ENCODE data around the gene ZNF22. TPM values are rescaled to one million over a fixed set of nuclear protein-coding genes. Genes with fewer than 3 reads are reported as not detected.

Gene ZNF22
- total and polyA plus RNA-seq, 8 donors = 12.6 to 21.8 (median 19.4) TPM

DNA sequence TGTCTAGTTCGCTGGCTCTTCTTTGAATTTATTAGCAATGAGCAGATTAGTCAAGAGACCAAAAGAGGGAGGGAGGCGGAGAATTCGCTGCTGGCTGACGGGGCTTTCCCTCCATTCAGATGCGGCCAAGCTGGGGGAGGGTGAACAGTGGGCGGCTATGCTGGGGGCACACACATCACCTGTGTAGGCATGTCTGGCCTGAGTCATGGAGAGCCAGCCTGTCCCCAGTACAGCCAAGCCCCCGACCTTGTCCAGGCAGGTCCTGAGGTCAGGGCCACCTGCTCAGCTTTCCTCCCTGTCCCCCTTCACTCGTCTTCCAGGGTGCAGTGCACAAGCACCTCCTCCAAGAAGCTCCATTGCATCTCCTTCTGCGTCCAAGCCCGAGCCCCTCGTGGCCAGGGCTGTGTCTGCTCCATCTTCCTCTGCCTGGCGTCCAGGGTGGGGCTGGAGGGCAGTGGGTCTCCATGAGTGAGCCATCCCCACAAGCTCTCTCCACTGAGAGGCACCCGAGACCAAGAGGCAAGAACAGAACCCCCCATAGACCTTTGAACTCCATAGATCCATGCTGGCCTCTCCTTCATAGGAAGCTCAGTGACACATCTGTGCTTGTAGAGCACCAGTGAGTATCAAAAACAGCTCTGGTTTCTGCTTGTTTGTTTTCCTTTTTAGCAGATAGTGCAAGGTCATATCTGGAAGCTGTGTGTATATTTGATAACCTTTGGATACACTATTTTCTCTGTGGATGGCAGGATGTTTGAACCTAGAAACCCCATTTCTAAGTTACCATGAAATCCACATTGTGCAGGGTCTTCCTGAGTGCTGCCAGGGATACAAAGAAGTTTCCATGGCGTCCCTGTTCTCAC lies 20.2 kb upstream of the ZNF22 start:
- peak in 1 of 6 donors; percentile 45 for DNase-seq
- peak in 1 of 4 donors; percentile 2 for ATAC-seq

DNA sequence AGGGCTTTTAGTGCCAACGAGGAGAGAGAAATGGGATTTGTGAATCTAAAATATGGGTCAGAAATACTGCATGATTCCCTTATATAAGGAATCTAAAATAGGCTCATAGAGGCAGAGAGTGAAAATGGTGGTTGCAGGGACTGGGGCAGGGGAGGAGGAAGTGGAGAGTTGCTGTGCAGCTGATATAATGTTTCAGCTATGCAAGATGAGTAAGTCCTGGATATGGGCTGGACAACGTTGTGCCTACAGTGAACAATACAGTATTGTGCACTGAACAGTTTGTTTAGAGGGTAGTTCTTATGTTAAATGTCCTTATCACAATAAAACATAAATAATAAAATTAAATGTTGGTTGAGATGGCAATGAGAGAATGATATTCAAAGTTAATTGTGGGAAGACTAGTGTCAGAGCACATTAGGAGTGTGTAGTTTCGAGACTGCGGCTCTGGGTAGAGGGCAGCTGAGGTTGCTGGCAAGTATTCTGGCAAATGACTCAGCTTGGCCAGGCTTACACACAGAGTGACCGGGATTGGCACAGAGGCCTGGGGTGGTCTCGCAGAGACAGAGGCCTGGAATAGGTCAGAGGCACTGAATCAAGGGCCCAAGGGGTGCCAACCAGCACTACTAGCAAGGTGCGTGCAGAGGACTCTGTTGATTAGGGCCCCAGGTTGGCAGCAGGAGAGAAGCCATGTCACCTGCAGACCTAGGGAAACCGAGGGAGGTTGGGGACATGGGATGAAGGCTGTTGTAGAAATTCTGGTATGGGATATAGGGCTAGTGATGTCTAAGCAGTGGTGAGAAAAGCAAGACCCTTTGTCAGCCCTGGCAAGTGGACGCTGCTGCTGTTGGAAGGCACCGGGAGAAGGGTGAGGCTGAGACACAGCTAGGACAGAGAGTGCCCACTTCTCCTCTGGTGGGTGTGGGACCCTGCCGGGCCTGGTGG lies 19.3 kb upstream of the ZNF22 start:
- FAIRE-seq = peak; percentile 86
- WGBS, 2 donors = 48 to 50% methylated on average over 11 of the region's 11 CpGs
- peaks cover 34 to 51% (median 40%) of the 10 kb centered on the region in 3 donors for H3K4me1 ChIP-seq

More for the DNA sequence above, 20.2 kb upstream of the ZNF22 start:
- no peak for FAIRE-seq
- 60 to 64% methylated on average over 14 of the region's 14 CpGs for whole genome bisulfite sequencing, 2 donors
- Histone ChIP-seq H3K9me3 (no peaks in the 10 kb centered on the region), H3K36me3 (peaks cover 0 to 11% (median 6%) of the 10 kb centered on the region in 3 donors), H3K4me3 (no peak overlapping the region), H3K4me1 (peaks cover 34 to 44% (median 40%) of the 10 kb centered on the region in 3 donors), H3K27me3 (no peaks in the 10 kb centered on the region), H3K27ac (peak overlapping the region; percentile 14 to 97 (median 74))
- TF ChIP-seq, protein P1, sequence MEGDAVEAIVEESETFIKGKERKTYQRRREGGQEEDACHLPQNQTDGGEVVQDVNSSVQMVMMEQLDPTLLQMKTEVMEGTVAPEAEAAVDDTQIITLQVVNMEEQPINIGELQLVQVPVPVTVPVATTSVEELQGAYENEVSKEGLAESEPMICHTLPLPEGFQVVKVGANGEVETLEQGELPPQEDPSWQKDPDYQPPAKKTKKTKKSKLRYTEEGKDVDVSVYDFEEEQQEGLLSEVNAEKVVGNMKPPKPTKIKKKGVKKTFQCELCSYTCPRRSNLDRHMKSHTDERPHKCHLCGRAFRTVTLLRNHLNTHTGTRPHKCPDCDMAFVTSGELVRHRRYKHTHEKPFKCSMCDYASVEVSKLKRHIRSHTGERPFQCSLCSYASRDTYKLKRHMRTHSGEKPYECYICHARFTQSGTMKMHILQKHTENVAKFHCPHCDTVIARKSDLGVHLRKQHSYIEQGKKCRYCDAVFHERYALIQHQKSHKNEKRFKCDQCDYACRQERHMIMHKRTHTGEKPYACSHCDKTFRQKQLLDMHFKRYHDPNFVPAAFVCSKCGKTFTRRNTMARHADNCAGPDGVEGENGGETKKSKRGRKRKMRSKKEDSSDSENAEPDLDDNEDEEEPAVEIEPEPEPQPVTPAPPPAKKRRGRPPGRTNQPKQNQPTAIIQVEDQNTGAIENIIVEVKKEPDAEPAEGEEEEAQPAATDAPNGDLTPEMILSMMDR (IDR thresholded peaks at IDR 0.05) = no peak
- intact Hi-C loops (cut with DNase I) = no loop called here

DNA sequence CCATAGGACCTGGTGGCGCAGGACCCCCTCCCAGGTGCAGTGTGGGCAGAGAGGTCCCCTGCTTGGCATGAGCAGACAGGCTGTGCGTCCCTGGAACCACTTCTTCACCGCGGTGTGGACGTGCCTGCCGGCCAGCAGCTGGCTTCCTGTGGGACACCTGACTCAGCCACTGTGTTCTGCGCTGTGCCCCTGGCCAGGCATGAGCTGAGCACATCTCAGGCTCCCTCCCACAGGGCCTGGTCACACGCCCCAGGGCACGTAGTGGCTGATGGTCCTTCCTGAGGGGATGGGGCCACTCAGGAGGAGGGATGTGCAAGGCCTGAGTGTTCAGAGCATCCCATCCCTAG lies 18.6 kb upstream of the ZNF22 start:
- Histone ChIP-seq H3K36me3 (peaks cover 0 to 11% (median 5%) of the 10 kb centered on the region in 3 donors), H3K27me3 (no peaks in the 10 kb centered on the region), H3K27ac (peak overlapping the region; percentile 14 to 97 (median 74)), H3K4me3 (no peak overlapping the region), H3K4me1 (peaks cover 34 to 53% (median 40%) of the 10 kb centered on the region in 3 donors), H3K9me3 (no peaks in the 10 kb centered on the region)
- no peak for ATAC-seq
- 92 to 93% methylated on average over 9 of the region's 9 CpGs for WGBS, 2 donors
- TF ChIP-seq, protein P1 (IDR thresholded peaks at IDR 0.05) = no peak
- intact Hi-C loops (cut with DNase I) = no loop called here
- DNase-seq = peak in 3 of 6 donors; percentile 33 to 47 (median 34)
- FAIRE-seq = no peak

More for the DNA sequence above, 19.3 kb upstream of the ZNF22 start:
- Histone ChIP-seq H3K4me3 (no peak overlapping the region), H3K9me3 (no peaks in the 10 kb centered on the region), H3K36me3 (peaks cover 0 to 11% (median 6%) of the 10 kb centered on the region in 3 donors), H3K27me3 (no peaks in the 10 kb centered on the region), H3K27ac (peak overlapping the region; percentile 14 to 97 (median 74))
- intact Hi-C loops (cut with DNase I) = no loop called here
- TF ChIP-seq, protein P1 (IDR thresholded peaks at IDR 0.05) = no peak
- peak in 3 of 4 donors; percentile 13 to 27 (median 24) for ATAC-seq
- DNase-seq = peak in 4 of 6 donors; percentile 62 to 68 (median 64)

DNA sequence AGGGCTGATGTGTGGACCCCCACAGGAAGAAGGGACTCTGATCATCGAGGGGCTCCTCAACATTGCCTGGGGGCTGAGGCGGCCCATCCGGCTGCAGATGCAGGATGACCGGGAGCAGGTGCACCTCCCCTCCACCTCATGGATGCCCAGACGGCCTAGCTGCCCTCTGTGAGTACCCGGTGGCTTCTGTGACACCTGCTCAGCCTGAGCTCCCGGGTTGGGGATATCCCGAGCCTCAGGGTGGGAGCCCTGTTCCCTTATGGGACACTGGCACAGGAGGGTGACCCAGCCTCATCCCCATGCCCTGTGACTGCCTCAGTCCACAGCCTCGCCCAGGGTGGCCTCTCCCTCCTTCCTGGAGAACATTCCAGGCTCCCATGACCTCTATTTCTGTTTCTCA lies 18.2 kb upstream of the ZNF22 start:
- Histone ChIP-seq H3K27me3 (no peaks in the 10 kb centered on the region), H3K4me3 (no peak overlapping the region), H3K4me1 (peaks cover 34 to 53% (median 40%) of the 10 kb centered on the region in 3 donors), H3K27ac (peak overlapping the region in 2 of 4 donors; percentile 95 to 97), H3K36me3 (peaks cover 0 to 9% (median 1%) of the 10 kb centered on the region in 3 donors), H3K9me3 (no peaks in the 10 kb centered on the region)
- TF ChIP-seq, protein P1 (IDR thresholded peaks at IDR 0.05) = no peak
- 90 to 95% methylated on average over 7 to 9 of the region's 9 CpGs for WGBS, 2 donors
- ATAC-seq (no peak), DNase-seq (peak in 2 of 6 donors; percentile 18 to 35), FAIRE-seq (no peak)
- intact Hi-C loops (cut with DNase I) = no loop called here
